Activated naive CD4-positive, alpha-beta T cell treated with anti-CD3 and anti-CD28 coated beads for 36 hours (primary cell): ENCODE results near the gene SS18L1. TPM values are rescaled to one million over a fixed set of nuclear protein-coding genes. Genes with fewer than 3 reads are reported as not detected.

Experiments
- CTCF ChIA-PET: fragments of 350-600 bp; sonication (Branson Sonifier 250); formaldehyde crosslinking; loops from one replicate; lab custom pipeline; 2021; ENCODE audit warnings: antibody characterized with exemption; lab: Charles Lee
- DNase-seq: peaks from one replicate; pipeline ENCODE4 v3.0.0-alpha.2; 2020
- H3K27ac Mint-ChIP-seq: one replicate; pipeline ENCODE4 v1.8.0; 2021; ENCODE audit warnings: mild to moderate bottlenecking, mixed read lengths
- H3K27me3 Mint-ChIP-seq: one replicate; pipeline ENCODE4 v1.8.0; 2021; ENCODE audit warnings: low read depth, mixed read lengths
- H3K36me3 Mint-ChIP-seq: one replicate; pipeline ENCODE4 v1.8.0; 2021; ENCODE audit warnings: low read depth, mixed read lengths
- H3K4me1 Mint-ChIP-seq: one replicate; pipeline ENCODE4 v1.8.0; 2021; ENCODE audit warnings: low read depth, mixed read lengths
- H3K4me3 Mint-ChIP-seq: one replicate; pipeline ENCODE4 v1.8.0; 2021; ENCODE audit warnings: mild to moderate bottlenecking, moderate library complexity, mixed read lengths
- H3K9me3 Mint-ChIP-seq: one replicate; pipeline ENCODE4 v1.8.0; 2021; ENCODE audit warnings: mixed read lengths
- intact Hi-C: fragments of 100-400 bp; cut with micrococcal nuclease; formaldehyde crosslinking; loops from one replicate; pipeline ENCODE4 v1.15.1; 2023
- total RNA-seq, 2 experiments: library from RNA; stranded (reverse); gene quantifications; one replicate each; pipeline ENCODE4 v1.2.3, GENCODE V29; 2021

The SS18L1 gene
- total RNA-seq, 2 experiments from 2014 or later = 14.5 to 18.0 TPM

GRCh38 chr20:62122654-62123449 is 20.7 kb upstream of the SS18L1 start:
- no peaks in the 10 kb centered on the region for H3K27me3 Mint-ChIP-seq
- H3K27ac Mint-ChIP-seq = no peak overlapping the region
- H3K36me3 Mint-ChIP-seq = peaks cover 26% of the 10 kb centered on the region
- H3K4me1 Mint-ChIP-seq = peaks cover 52% of the 10 kb centered on the region
- peak overlapping the region; percentile 77 for H3K4me3 Mint-ChIP-seq
- intact Hi-C loops = loop anchor here (1.0 to 5.0 kb wide), 8 partner anchors 20 to 499 kb away; partner anchors contain the start of genes ADRM1, OSBPL2, PSMA7 and RPS21
- H3K9me3 Mint-ChIP-seq = no peaks in the 10 kb centered on the region
- DNase-seq = peak; percentile 17
- CTCF ChIA-PET = interaction anchor here (1.3 to 1.7 kb wide), 2 partner anchors 19 to 112 kb away, joined by 3 to 5 read pairs; no protein-coding TSS in a partner anchor

DNA sequence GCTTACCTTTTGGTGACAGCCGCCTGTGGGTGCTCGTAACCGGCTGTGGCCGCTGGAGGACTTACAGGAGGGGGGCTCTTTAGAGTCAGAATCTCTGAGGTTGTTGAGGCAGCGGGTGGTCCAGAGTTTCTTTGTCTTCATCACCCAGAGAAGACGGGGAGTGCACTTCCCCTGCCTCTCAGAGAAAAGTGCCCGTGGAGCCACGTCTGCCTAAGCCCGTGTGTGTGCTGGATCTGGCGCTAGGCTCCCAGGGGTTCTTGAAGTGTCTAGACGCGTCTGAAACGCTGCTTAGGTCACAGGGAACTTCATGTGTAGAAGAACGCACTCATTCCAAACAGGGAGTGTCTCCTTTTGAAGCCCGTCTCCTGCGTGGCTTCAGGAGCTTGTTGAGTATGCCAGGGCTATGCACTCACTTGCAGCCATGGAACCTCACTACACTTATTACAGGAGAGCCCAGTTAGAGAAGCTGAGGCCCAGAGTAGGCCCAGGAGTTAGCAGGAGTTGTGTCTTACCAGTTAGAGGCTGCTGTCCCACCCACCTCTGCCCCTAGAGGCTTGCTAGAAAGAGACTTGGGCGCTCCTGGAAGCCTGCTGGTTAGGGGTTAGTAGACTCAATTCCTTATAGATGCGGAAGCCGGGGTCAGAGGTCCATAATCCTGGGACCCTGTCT is 20.0 kb upstream of the SS18L1 start:
- peaks cover 45% of the 10 kb centered on the region for H3K4me1 Mint-ChIP-seq
- H3K4me3 Mint-ChIP-seq = peak overlapping the region; percentile 77
- peaks cover 31% of the 10 kb centered on the region for H3K36me3 Mint-ChIP-seq
- H3K27ac Mint-ChIP-seq = no peak overlapping the region
- DNase-seq = no peak
- CTCF ChIA-PET = interaction anchor here (1.5 to 1.7 kb wide), 2 partner anchors 18 to 113 kb away, joined by 5 to 8 read pairs; no protein-coding TSS in a partner anchor
- H3K27me3 Mint-ChIP-seq = no peaks in the 10 kb centered on the region
- no peaks in the 10 kb centered on the region for H3K9me3 Mint-ChIP-seq
- intact Hi-C loops = loop anchor here (5.0 kb wide), 3 partner anchors 111 to 499 kb away; partner anchors contain the start of gene RPS21

DNA sequence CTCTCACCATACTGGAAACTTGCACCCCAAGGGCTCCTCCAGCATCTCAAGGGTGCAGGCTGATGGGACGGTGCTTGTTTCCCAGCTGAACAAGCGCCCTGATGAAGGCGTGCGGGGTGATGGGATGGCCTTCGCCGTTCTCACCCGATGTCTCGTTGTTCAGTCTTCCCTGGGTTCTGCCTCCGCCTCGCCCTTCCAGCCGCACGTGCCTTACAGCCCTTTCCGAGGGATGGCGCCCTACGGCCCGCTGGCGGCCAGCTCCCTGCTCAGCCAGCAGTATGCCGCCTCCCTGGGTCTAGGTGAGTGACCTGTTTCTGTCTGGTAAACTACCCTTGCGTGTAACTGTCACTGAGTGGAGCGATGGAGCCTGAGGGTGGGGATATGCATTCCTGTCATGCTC is 17.4 kb upstream of the SS18L1 start:
- Mint-ChIP-seq H3K27ac (peak overlapping the region; percentile 30), H3K27me3 (no peaks in the 10 kb centered on the region), H3K36me3 (peaks cover 46% of the 10 kb centered on the region), H3K4me3 (no peak overlapping the region), H3K4me1 (peaks cover 33% of the 10 kb centered on the region), H3K9me3 (no peaks in the 10 kb centered on the region)
- no peak for DNase-seq
- intact Hi-C loops = no loop called here
- CTCF ChIA-PET = interaction anchor here (2.8 kb wide), 1 partner anchor 115 kb away, joined by 11 read pairs; no protein-coding TSS in a partner anchor

GRCh38 chr20:62127799-62128198 is 15.8 kb upstream of the SS18L1 start:
- peaks cover 58% of the 10 kb centered on the region for H3K36me3 Mint-ChIP-seq
- intact Hi-C loops = no loop called here
- peaks cover 38% of the 10 kb centered on the region for H3K4me1 Mint-ChIP-seq
- H3K4me3 Mint-ChIP-seq = no peak overlapping the region
- H3K9me3 Mint-ChIP-seq = no peaks in the 10 kb centered on the region
- CTCF ChIA-PET = interaction anchor here (2.8 kb wide), 1 partner anchor 117 kb away, joined by 11 read pairs; no protein-coding TSS in a partner anchor
- peak overlapping the region; percentile 48 for H3K27ac Mint-ChIP-seq
- DNase-seq = no peak
- H3K27me3 Mint-ChIP-seq = no peaks in the 10 kb centered on the region

- Mint-ChIP-seq H3K4me1 (peaks cover 39% of the 10 kb centered on the region), H3K36me3 (peaks cover 63% of the 10 kb centered on the region), H3K27ac (no peak overlapping the region), H3K27me3 (no peaks in the 10 kb centered on the region), H3K4me3 (no peak overlapping the region), H3K9me3 (no peaks in the 10 kb centered on the region)
- intact Hi-C loops = no loop called here
- CTCF ChIA-PET = interaction anchor here (1.6 kb wide), 1 partner anchor 118 kb away, joined by 8 read pairs; no protein-coding TSS in a partner anchor
- no peak for DNase-seq
These were observed 15.1 kb upstream of the SS18L1 start for GRCh38 chr20:62128502-62128901.

GRCh38 chr20:62129731-62130531 is 13.6 kb upstream of the SS18L1 start:
- CTCF ChIA-PET = interaction anchor here (0.6 to 1.6 kb wide), 4 partner anchors 22 to 257 kb away, joined by 3 to 8 read pairs (median 5); partner anchors contain the start of gene RPS21
- no peak overlapping the region for H3K4me3 Mint-ChIP-seq
- no peak for DNase-seq
- no peaks in the 10 kb centered on the region for H3K9me3 Mint-ChIP-seq
- peaks cover 30% of the 10 kb centered on the region for H3K4me1 Mint-ChIP-seq
- H3K36me3 Mint-ChIP-seq = peaks cover 58% of the 10 kb centered on the region
- peak overlapping the region; percentile 59 for H3K27ac Mint-ChIP-seq
- no peaks in the 10 kb centered on the region for H3K27me3 Mint-ChIP-seq
- intact Hi-C loops = no loop called here

GRCh38 chr20:62131560-62132320 is 11.8 kb upstream of the SS18L1 start:
- H3K27me3 Mint-ChIP-seq = no peaks in the 10 kb centered on the region
- no peaks in the 10 kb centered on the region for H3K9me3 Mint-ChIP-seq
- CTCF ChIA-PET = no interaction called here
- H3K27ac Mint-ChIP-seq = peak overlapping the region; percentile 65
- DNase-seq = no peak
- H3K36me3 Mint-ChIP-seq = peaks cover 48% of the 10 kb centered on the region
- peaks cover 25% of the 10 kb centered on the region for H3K4me1 Mint-ChIP-seq
- intact Hi-C loops = no loop called here
- H3K4me3 Mint-ChIP-seq = no peak overlapping the region

GRCh38 chr20:62132421-62132820 is 11.1 kb upstream of the SS18L1 start:
- Mint-ChIP-seq H3K4me3 (no peak overlapping the region), H3K4me1 (peaks cover 21% of the 10 kb centered on the region), H3K27me3 (no peaks in the 10 kb centered on the region), H3K36me3 (peaks cover 47% of the 10 kb centered on the region), H3K9me3 (no peaks in the 10 kb centered on the region), H3K27ac (peak overlapping the region; percentile 65)
- CTCF ChIA-PET = interaction anchor here (0.7 kb wide), 1 partner anchor 10 kb away, joined by 3 read pairs; no protein-coding TSS in a partner anchor
- no peak for DNase-seq
- intact Hi-C loops = no loop called here

GRCh38 chr20:62133051-62133845 is 10.3 kb upstream of the SS18L1 start:
- DNase-seq = no peak
- CTCF ChIA-PET = interaction anchor here (0.7 to 3.5 kb wide), 3 partner anchors 9 to 123 kb away, joined by 3 to 27 read pairs (median 3); no protein-coding TSS in a partner anchor
- intact Hi-C loops = no loop called here
- H3K27me3 Mint-ChIP-seq = no peaks in the 10 kb centered on the region
- H3K9me3 Mint-ChIP-seq = no peaks in the 10 kb centered on the region
- H3K4me3 Mint-ChIP-seq = no peak overlapping the region
- H3K4me1 Mint-ChIP-seq = peaks cover 26% of the 10 kb centered on the region
- H3K36me3 Mint-ChIP-seq = peaks cover 49% of the 10 kb centered on the region
- H3K27ac Mint-ChIP-seq = peak overlapping the region; percentile 66

DNA sequence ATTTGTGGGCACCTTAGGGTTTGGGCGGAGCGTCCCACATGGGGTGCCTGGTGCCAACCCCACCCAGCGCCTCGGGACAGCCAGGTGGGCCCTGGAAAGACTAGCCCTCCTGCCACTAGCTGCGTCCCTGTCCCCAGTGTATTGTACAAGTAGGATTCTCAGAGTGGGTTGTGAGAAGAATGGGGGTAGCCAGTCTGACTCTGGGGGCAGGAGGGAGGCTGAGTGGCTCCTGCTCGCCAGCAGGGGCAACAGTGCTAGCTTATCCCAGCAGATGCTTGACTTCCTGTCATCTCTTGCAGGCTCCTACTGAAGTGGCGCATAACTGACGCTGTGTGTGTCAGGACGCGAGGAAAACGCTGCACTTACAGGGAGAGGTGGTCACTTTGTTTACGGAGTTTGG is 9.7 kb upstream of the SS18L1 start:
- H3K27me3 Mint-ChIP-seq = no peaks in the 10 kb centered on the region
- DNase-seq = no peak
- H3K27ac Mint-ChIP-seq = peak overlapping the region; percentile 77
- CTCF ChIA-PET = interaction anchor here (1.4 to 3.5 kb wide), 2 partner anchors 12 to 123 kb away, joined by 3 to 27 read pairs; no protein-coding TSS in a partner anchor
- H3K4me3 Mint-ChIP-seq = no peak overlapping the region
- no peaks in the 10 kb centered on the region for H3K9me3 Mint-ChIP-seq
- peaks cover 52% of the 10 kb centered on the region for H3K36me3 Mint-ChIP-seq
- H3K4me1 Mint-ChIP-seq = peaks cover 27% of the 10 kb centered on the region
- intact Hi-C loops = no loop called here
